PC-3 (cell line): ENCODE results near the gene CUL3.

Experiments used
- EZH2 ChIP-seq: fragments of 300-600 bp; sonication (generic); IDR thresholded peaks from one replicate; pipeline ENCODE4 v1.6.1; 2017; ENCODE audit warnings: antibody characterized with exemption, mild to moderate bottlenecking, low read length; ENCODE audit not compliant: unreplicated experiment
- EZH2phosphoT487 ChIP-seq: fragments of 300-600 bp; sonication (generic); IDR thresholded peaks from 2 replicates; pipeline ENCODE4 v1.6.1; 2018; ENCODE audit warnings: mild to moderate bottlenecking, antibody characterized with exemption, low read length, borderline replicate concordance
- TF ChIP-seq, protein P1 (sequence below): fragments of 300-600 bp; sonication (generic); conservative IDR thresholded peaks from 2 replicates; pipeline ENCODE4 v1.5.1; 2017; ENCODE audit warnings: antibody characterized with exemption, low read depth, mild to moderate bottlenecking, low read length

- TF ChIP-seq, protein P1, sequence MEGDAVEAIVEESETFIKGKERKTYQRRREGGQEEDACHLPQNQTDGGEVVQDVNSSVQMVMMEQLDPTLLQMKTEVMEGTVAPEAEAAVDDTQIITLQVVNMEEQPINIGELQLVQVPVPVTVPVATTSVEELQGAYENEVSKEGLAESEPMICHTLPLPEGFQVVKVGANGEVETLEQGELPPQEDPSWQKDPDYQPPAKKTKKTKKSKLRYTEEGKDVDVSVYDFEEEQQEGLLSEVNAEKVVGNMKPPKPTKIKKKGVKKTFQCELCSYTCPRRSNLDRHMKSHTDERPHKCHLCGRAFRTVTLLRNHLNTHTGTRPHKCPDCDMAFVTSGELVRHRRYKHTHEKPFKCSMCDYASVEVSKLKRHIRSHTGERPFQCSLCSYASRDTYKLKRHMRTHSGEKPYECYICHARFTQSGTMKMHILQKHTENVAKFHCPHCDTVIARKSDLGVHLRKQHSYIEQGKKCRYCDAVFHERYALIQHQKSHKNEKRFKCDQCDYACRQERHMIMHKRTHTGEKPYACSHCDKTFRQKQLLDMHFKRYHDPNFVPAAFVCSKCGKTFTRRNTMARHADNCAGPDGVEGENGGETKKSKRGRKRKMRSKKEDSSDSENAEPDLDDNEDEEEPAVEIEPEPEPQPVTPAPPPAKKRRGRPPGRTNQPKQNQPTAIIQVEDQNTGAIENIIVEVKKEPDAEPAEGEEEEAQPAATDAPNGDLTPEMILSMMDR, result no peak
- TF ChIP-seq EZH2phosphoT487 (no peak), EZH2 (no peak)
These were observed 59.4 kb downstream of the CUL3 start for GRCh38 chr2:224525774-224526173.
